T-helper 1 cell treated with Interleukin-12 subunit alpha and Interleukin-12 subunit beta and Interleukin-4 antibody, amounts not matched to agents 30 ng/mL and 1 ng/mL, for 36 hours (primary cell): Measurements from ENCODE around the gene SOX18. TPM values are rescaled to one million over a fixed set of nuclear protein-coding genes. Genes with fewer than 3 reads are reported as not detected.

Experiments used
- intact Hi-C: fragments of 100-400 bp; cut with micrococcal nuclease; formaldehyde crosslinking; loops from one replicate; pipeline ENCODE4 v1.15.1; 2024
- total RNA-seq: library from RNA; stranded (reverse); gene quantifications from 2 replicates; pipeline ENCODE4 v1.2.3, GENCODE V29; 2022

Gene SOX18
- total RNA-seq, 1 donor from 2014 or later, result 1.8 TPM

GRCh38 chr20:64069614-64070243 lies 20.3 kb upstream of the SOX18 start:
- intact Hi-C loops, result no loop called here

- intact Hi-C loops, result no loop called here
These were observed 19.8 kb upstream of the SOX18 start for GRCh38 chr20:64069209-64069613.

- intact Hi-C loops, result no loop called here
These were observed 19.2 kb upstream of the SOX18 start for GRCh38 chr20:64068386-64069208.

- intact Hi-C loops, result no loop called here
These were observed 18.4 kb upstream of the SOX18 start for GRCh38 chr20:64067733-64068307.

- intact Hi-C loops, result no loop called here
These were observed 17.7 kb upstream of the SOX18 start for GRCh38 chr20:64067005-64067632.

GRCh38 chr20:64065974-64066343 lies 16.5 kb upstream of the SOX18 start:
- intact Hi-C loops, result loop anchor here (1.0 kb wide), 2 partner anchors 11 to 546 kb away; partner anchors contain the start of gene PPDPF

GRCh38 chr20:64065062-64065973 lies 15.9 kb upstream of the SOX18 start:
- intact Hi-C loops, result no loop called here

- intact Hi-C loops, result loop anchor here (5.0 kb wide), 2 partner anchors 357 to 847 kb away; partner anchors contain the start of genes ARFRP1, YTHDF1 and ZGPAT
These were observed 14.8 kb upstream of the SOX18 start for GRCh38 chr20:64064145-64064698.

GRCh38 chr20:64063389-64064144 lies 14.1 kb upstream of the SOX18 start:
- intact Hi-C loops, result loop anchor here (1.0 to 5.0 kb wide), 11 partner anchors 16 to 846 kb away; partner anchors contain the start of genes ARFRP1, DNAJC5, GMEB2 and PTK6

GRCh38 chr20:64062596-64063388 lies 13.4 kb upstream of the SOX18 start, which contains the start of gene TCEA2:
TCEA2 (plus strand) TSS chr20:64063198; CDS start chr20:64063313, 115 bp downstream.
- intact Hi-C loops, result loop anchor here (1.0 to 5.0 kb wide), 11 partner anchors 17 to 845 kb away; partner anchors contain the start of genes ARFRP1, DNAJC5, GMEB2 and PTK6

GRCh38 chr20:64062276-64062595 lies 12.8 kb upstream of the SOX18 start:
- intact Hi-C loops, result loop anchor here (2.0 to 5.0 kb wide), 4 partner anchors 167 to 845 kb away; partner anchors contain the start of genes ARFRP1, DNAJC5, GMEB2 and YTHDF1

GRCh38 chr20:64058536-64058935 lies 9.1 kb upstream of the SOX18 start:
- intact Hi-C loops, result loop anchor here (5.0 kb wide), 2 partner anchors 271 to 421 kb away; no protein-coding TSS in a partner anchor

GRCh38 chr20:64057628-64058498 lies 8.4 kb upstream of the SOX18 start:
- intact Hi-C loops, result loop anchor here (1.0 to 5.0 kb wide), 3 partner anchors 19 to 421 kb away; no protein-coding TSS in a partner anchor

GRCh38 chr20:64056889-64057627 lies 7.6 kb upstream of the SOX18 start:
- intact Hi-C loops, result loop anchor here (1.0 to 5.0 kb wide), 3 partner anchors 18 to 420 kb away; no protein-coding TSS in a partner anchor

- intact Hi-C loops, result loop anchor here (5.0 kb wide), 2 partner anchors 269 to 419 kb away; no protein-coding TSS in a partner anchor
These were observed 7.1 kb upstream of the SOX18 start for GRCh38 chr20:64056639-64056888.

GRCh38 chr20:64055893-64056638 lies 6.6 kb upstream of the SOX18 start:
- intact Hi-C loops, result loop anchor here (5.0 kb wide), 2 partner anchors 269 to 419 kb away; no protein-coding TSS in a partner anchor
